Measurements from ENCODE around the gene PRR27.

PRR27 gene

DNA sequence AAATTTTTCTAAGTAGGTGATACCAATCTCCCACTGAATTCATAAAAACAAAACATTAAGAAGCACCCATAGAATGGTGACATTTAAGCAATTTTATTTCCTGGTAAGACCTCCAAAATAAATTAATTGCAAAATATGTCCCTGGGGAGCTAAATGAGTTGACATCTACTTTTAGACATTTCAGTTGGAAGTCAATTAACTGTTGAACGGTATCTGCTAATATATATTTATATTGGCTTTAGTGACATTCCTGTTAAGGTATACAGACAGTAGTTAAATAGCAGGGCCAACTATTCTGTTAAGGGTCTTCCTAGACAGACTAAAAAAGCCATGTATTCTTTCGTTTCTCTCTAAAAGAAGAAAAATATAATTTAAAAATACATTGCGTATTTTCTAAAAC is at the start of gene PRR27:
Gene PRR27, plus strand, starts transcription at position 301 of the 400 bp plus-strand sequence. CDS start 139 bp downstream, outside the sequence.
- no peak for DNase-seq (ENCODE audit: low read depth)

- no peak for DNase-seq (ENCODE audit: low read depth)
Measured at GRCh38 chr4:70110917-70111316, 43.1 kb upstream of the PRR27 start.

DNA sequence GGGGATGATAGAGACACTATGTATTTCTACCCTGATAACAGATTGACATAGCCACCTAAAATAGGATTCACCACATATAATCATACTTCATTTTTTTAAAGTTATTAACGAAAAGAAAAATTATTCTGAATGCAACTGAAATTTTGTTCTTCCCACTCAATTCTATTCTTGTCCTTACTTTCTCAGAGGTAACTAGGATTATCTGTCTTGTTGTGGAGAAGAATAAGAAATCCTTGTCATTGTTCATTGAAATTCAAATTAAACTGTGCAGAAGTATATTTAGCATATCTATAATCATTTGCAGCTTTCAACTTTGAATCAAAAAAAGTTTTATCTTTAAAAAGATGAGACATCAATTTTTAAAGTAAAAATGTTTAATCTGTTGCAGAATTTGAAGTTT is 40.4 kb upstream of the PRR27 start:
- no peak for DNase-seq (ENCODE audit: low read depth)

- no peak for DNase-seq (ENCODE audit: low read depth)
Measured at GRCh38 chr4:70114096-70114495, 39.9 kb upstream of the PRR27 start.

DNA sequence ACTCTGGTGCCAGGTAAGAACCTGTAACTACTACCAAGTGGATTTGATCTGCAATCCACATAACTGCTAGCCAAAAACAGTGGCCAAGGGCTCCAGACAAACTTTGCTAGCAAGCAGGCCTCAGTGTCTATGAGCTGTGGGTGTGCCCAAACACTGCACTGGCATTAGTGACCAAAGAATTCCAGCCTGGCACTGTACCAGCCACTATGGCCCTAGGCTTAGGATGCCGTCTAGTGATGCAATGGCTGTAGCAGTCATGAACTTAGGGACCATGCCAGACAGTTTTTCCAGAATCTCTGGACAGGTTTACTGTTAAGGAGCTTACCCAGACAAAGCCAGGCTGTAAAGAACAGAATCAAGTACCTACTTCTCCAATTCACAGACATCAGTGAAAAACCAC is 33.7 kb upstream of the PRR27 start:
- DNase-seq (ENCODE audit: low read depth): no peak

DNA sequence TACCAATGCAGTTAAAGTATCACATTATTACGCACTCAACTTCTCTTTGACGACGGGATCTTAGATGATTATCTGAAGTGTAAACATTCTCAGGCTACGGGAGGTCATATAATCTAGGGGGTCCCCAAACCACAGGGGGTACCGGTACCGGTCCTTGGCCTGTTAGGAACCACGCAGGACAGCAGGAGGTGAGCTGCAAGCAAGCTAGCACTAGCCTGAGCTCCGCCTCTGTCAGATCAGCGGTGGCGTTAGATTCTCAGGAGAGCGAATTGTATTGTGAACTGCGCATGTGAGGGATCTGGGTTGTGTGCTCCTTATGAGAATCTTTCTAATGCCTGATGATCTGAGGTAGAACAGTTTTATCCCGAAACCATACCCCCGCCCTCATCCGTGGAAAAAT is 20.6 kb upstream of the PRR27 start:
- DNase-seq (ENCODE audit: low read depth): no peak

GRCh38 chr4:70138751-70139150 is 15.3 kb upstream of the PRR27 start:
- DNase-seq (ENCODE audit: low read depth): no peak

DNA sequence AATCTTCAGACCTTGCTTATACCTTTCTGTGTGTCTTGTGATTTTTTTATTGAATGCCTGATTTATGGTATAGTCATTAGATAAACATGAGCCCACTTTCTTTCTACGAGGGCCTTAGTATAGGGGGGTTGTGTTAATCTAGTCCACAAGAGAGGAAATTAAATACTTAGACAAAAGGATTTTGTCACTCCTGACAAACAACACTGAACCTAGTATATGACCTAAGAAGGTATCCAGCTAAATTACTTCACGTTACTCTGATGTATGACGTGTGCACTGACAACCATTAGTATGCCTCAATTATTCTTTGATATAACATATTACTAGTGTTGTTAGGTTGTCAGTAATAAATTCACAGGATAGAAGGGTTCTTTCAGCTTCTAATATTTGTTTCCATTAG is 2.8 kb upstream of the PRR27 start:
- no peak for DNase-seq (ENCODE audit: low read depth)

GRCh38 chr4:70152088-70152487 is 1.9 kb upstream of the PRR27 start:
- DNase-seq (ENCODE audit: low read depth): no peak

DNA sequence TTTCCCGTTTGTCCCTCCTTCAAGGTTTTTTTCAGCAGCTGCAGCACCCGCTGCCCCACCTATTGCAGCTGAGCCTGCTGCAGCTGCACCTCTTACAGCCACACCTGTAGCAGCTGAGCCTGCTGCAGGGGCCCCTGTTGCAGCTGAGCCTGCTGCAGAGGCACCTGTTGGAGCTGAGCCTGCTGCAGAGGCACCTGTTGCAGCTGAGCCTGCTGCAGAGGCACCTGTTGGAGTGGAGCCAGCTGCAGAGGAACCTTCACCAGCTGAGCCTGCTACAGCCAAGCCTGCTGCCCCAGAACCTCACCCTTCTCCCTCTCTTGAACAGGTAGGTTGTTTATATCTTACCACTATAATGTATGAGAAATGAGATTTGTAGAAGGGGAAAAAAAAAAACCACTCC is 4.5 kb downstream of the PRR27 start:
- no peak for DNase-seq (ENCODE audit: low read depth)

- DNase-seq (ENCODE audit: low read depth): no peak
Measured at GRCh38 chr4:70177090-70177489, 23.1 kb downstream of the PRR27 start.

- no peak for DNase-seq (ENCODE audit: low read depth)
Measured at GRCh38 chr4:70178075-70178660, 24.1 kb downstream of the PRR27 start.

DNA sequence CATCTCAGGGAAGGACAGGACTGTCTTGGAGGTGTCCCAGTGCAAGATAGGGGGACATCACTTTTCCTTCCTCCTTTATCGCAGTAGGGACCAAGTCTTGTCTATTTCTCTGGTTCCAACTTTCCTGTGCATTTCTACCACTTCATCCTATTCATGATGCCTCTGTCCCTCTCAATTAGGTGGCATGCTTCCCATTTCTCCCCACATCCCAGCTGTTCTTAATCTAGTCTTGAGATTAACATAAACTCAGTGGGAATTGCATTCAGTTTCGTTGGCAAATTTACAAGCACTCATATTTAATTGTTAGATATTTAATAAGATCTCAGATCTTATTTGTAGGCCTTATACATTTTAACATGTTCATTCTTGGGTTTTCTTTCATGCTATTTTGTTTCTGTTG is 25.8 kb downstream of the PRR27 start:
- no peak for DNase-seq (ENCODE audit: low read depth)

GRCh38 chr4:70181864-70182263 is 27.8 kb downstream of the PRR27 start:
- no peak for DNase-seq (ENCODE audit: low read depth)

DNA sequence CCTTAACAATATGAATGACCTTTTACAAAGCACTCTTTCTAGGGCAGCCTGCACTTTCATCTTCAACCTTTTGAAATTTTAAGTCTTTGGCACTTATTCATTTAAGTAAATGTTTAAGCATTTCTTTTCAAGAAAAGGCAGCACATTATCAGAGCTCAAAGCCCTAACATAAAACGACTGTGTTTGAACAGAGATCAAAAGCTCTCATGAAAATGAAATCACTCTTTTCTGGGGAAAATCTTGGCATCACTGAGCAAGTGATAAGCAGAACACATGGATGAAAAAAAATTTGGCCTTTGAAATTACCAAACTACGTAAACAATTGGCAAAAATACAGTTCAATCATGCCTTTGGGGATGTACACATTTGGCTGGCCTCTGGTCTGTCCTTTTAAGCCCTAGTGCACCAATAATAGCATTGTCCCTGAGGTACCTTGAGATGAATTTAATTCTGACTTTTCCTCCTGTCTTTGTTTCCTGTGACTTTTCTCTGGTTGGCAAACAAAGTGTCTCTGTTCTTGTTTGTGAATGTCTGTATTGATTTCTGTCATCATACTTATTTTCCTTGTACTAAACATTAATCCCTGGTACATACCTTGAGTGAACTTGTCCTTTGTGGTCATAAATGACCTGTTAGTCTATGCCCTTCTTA is 28.6 kb downstream of the PRR27 start:
- DNase-seq (ENCODE audit: low read depth): no peak

GRCh38 chr4:70183168-70183939 is 29.3 kb downstream of the PRR27 start:
- no peak for DNase-seq (ENCODE audit: low read depth)

GRCh38 chr4:70183940-70184246 is 29.9 kb downstream of the PRR27 start:
- DNase-seq (ENCODE audit: low read depth): no peak

GRCh38 chr4:70187216-70187615 is 33.2 kb downstream of the PRR27 start:
- no peak for DNase-seq (ENCODE audit: low read depth)

DNA sequence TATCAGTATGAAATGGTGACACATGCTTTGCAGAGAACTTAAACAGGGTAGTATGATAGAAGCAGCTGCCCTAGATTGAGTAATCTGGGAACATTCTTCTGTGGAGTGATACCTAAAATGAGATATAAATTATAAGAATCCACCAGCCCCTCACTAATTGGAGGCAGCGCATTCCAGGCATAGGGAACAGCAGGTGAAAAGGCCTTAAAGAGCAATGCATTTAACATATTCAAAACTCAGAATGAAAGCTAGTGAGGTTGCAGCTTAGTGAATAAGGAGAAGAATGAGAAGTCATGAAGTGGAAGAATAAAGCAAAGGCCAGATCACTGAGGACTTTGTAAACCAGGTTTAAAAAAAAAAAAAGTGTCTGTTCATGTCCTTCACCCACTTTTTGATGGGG is 36.5 kb downstream of the PRR27 start:
- DNase-seq (ENCODE audit: low read depth): no peak

GRCh38 chr4:70191647-70192046 is 37.6 kb downstream of the PRR27 start:
- DNase-seq (ENCODE audit: low read depth): no peak

DNA sequence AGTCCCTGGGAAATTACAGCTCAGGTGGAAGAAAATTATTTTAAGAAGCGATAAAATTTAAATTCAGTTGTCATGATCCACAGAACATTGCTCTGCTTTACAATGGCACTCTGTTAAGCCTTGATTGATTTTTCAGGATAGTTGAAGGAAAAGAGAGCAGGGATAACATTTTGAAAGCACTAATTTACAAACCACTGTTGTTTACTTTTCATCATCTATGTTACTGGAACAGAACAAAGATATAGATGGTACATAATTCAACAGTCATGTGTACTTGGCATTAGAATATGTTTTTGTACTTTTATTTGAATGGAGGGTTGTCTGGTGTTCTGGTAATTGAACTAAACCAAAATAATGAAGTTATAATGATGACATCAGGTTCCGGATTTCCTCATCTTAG is 38.9 kb downstream of the PRR27 start:
- no peak for DNase-seq (ENCODE audit: low read depth)

GRCh38 chr4:70195425-70195824 is 41.4 kb downstream of the PRR27 start, which contains the start of gene ODAM:
TSS of gene ODAM (plus strand) at chr4:70195725. CDS start at chr4:70196544, 819 bp downstream.
- no peak for DNase-seq (ENCODE audit: low read depth)

DNA sequence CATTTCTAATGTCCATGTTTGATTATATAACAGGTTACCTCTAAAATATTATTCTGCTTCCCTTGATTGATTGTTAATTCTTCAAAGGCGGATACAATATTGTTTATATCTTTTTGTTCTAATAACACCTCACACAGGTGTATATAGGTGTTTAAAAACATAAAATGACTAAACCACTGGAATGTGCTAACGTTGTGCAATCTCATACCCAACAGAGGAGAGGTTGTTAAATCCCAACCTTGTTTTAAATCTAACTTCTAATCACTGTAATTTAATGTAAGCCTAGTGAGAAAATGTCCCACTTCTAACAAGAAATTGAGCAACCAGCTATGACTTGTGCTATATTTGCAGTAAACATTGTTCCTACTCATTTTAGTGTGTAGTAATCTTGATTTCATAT is 42.8 kb downstream of the PRR27 start:
- no peak for DNase-seq (ENCODE audit: low read depth)

- no peak for DNase-seq (ENCODE audit: low read depth)
Measured at GRCh38 chr4:70197842-70198241, 43.8 kb downstream of the PRR27 start.

Data from stimulated activated CD8-positive, alpha-beta memory T cell treated with anti-CD3 and anti-CD28 coated beads, Interleukin-4, amount 100 ng/mL, for 24 hours (primary cell).